Ovary (tissue), 9 donors: ENCODE measurements around the gene MEF2D. TPM values are rescaled to one million over a fixed set of nuclear protein-coding genes. Genes with fewer than 3 reads are reported as not detected.

Experiments used
- DNase-seq, 5 donors: peaks; one replicate each; pipeline ENCODE4 v3.0.0-alpha.2; 2019 to 2020
- H3K27ac ChIP-seq, 2 donors: fragments of 200-600 bp; one replicate each; pipeline versions ENCODE4 v1.5.1 to v1.8.0; 2019 to 2022
- H3K27me3 ChIP-seq: fragments of 200-600 bp; one replicate; pipeline ENCODE4 v1.8.0; 2022
- H3K36me3 ChIP-seq: fragments of 200-600 bp; sonication (generic); one replicate; pipeline ENCODE4 v1.5.1; 2019
- H3K4me1 ChIP-seq: one replicate; pipeline ENCODE4 v1.8.1; 2013; ENCODE audit warnings: mild to moderate bottlenecking, moderate library complexity; ENCODE audit not compliant: insufficient read depth
- H3K4me3 ChIP-seq: fragments of 200-600 bp; sonication (generic); one replicate; pipeline ENCODE4 v1.5.1; 2017
- H3K9me3 ChIP-seq, 2 donors: fragments of 200-600 bp in 1 of 2; sonication (generic) in 1 of 2; one replicate each; pipeline versions ENCODE4 v1.5.1 to v1.8.1; 2013 to 2019; ENCODE audit warnings: mild to moderate bottlenecking in 1 of 2, moderate library complexity in 1 of 2
- CTCF ChIP-seq, 3 donors: fragments of 450-650 bp in 2 of 3; fragments of 200-600 bp in 1 of 3; IDR thresholded peaks; one replicate each; pipeline versions ENCODE4 v1.5.1 to v1.8.0; 2016 to 2022; ENCODE audit warnings: antibody characterized with exemption in 3 of 3, mild to moderate bottlenecking in 1 of 3
- EP300 ChIP-seq: sonication (generic); formaldehyde crosslinking; IDR thresholded peaks from one replicate; pipeline ENCODE4 v1.6.1; 2017; ENCODE audit warnings: antibody characterized with exemption
- POLR2A ChIP-seq: fragments of 450-650 bp; IDR thresholded peaks from one replicate; pipeline ENCODE4 v1.6.1; 2017; ENCODE audit warnings: antibody characterized with exemption, mild to moderate bottlenecking, moderate library complexity
- WGBS, 3 donors: extraction: QIAGEN DNeasy Blood & Tissue Kit in 1 of 3; methylation state at CpG; one replicate each; pipeline versions ENCODE4 v1.1.5 to v1.1.7; 2013 to 2017; 5-methylcytosine and 5-hydroxymethylcytosine counted together
- intact Hi-C, 4 donors: fragments of 100-400 bp; cut with DNase I; formaldehyde crosslinking; loops; one replicate each; pipeline versions ENCODE4 v1.11.0 to v1.15.1; 2022 to 2023
- polyA plus RNA-seq, 2 donors: library from polyadenylated mRNA; stranded (reverse); fragments of 200-250 nt in 1 of 2; fragments of 350-450 nt in 1 of 2; fragmentation: Illumina TruSeq in 1 of 2; extraction: RNeasy Lipid Tissue Mini Kit (QIAGEN cat#74804) in 1 of 2; gene quantifications; one replicate each; pipeline ENCODE4 v1.2.3, GENCODE V29; 2013 to 2014
- total RNA-seq, 7 donors: library from RNA; depleted of rRNA in 2 of 7; stranded (reverse); fragments of >200 nt in 2 of 7; fragmentation: NEBNext Ultra II Directional in 3 of 7; extraction: Animal tissue kit (Norgen Biotek cat#: 25700) in 3 of 7; gene quantifications; one replicate each; pipeline versions ENCODE4 v1.1.0 to v1.2.4, GENCODE V29; 2016 to 2023
- donor health status: DM: no; HTN: no; CAD: no; lungs with moderate emphysema.
- donor health status: DM: no; HTN: no; CAD: no.
- donor health status: Bipolar disorder and iron deficiency.
- donor health status: DM: yes; HTN: yes; CAD: no.
- donor health status: DM: no; HTN: no; CAD: no.
- donor health status: DM: yes; HTN: yes; CAD: no.

MEF2D gene
- total and polyA plus RNA-seq, 9 donors = 30.0 to 96.6 (median 57.6) TPM

DNA sequence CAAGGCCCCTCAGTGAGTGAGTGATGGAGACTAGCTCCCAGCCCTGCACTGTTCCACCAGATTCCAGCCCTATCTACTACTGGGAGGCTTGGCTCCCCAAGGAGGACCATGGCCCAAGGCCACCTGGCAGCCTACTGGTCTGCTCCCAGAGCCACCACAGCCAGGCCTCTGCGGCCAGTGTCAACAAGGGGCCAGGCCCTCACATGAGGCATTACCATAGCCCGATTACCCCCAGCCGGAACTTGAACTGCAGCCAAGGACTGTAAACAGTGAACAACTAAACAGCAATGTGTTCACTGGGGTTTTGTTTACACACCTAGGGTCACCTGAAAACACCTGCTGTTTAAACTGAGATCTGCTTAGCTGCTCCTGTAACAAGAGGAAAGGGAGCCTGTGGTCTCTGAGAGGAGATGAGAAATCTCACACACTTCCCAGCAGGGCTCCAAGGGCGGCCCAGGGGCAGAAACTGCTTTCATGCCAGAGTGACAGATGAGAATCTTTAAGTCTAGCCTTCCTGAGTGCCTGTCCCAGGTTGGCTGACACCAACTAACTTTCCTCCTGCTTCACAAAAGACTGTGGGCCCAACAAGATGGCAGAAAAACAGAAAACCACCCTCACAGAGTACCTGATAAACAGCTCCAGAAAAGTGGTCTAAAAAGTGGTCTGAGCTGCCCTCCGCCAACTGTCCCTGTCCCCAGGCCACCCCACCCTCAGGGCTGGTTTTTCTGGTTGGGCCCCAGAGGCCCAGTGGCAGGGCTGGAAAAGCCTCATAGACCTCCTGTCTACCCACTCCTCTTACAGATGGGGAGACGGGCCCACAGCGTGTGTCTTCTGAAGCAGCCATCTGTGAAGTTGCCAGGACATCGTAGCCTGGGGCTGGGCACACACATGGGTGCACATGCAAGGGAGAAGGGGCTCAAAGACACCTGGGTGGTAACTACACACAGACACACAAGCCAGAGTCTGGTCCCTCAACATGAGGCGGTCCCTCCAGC lies 28.8 kb downstream of the MEF2D start:
- TF ChIP-seq CTCF (IDR thresholded peaks at IDR 0.05) = no peak
- no peaks in the 10 kb centered on the region for H3K27me3 ChIP-seq
- peak in 4 of 5 donors; percentile 50 to 75 (median 60) for DNase-seq
- intact Hi-C loops = no loop called here
- H3K4me1 ChIP-seq = peaks cover 10% of the 10 kb centered on the region
- 62 to 66% (median 63%) methylated on average over 9 of the region's 9 CpGs for WGBS, 3 donors
- no peak overlapping the region for H3K4me3 ChIP-seq
- peak overlapping the region in 1 of 2 donors; percentile 41 for H3K27ac ChIP-seq
- no peaks in the 10 kb centered on the region for H3K9me3 ChIP-seq
- H3K36me3 ChIP-seq = no peaks in the 10 kb centered on the region

DNA sequence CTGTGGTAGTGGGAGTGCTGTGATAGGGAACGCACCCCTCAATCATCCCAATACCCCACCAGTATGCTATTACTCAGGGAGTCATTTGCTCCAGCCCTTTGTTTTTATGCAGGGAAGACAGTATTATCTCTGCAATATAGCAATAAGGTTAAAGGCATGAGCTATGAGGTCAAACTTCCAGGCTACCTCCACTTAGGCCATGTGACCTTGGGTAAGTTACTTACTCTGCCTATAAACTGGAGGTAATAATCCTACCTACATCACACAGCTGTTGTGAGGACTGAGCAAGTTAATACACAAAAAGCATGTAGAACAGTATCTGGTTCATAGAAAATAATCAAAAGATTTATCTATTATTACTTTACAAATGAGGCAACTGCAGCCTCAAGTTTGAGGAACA lies 30.1 kb downstream of the MEF2D start:
- no peak overlapping the region for H3K27ac ChIP-seq
- H3K36me3 ChIP-seq = no peaks in the 10 kb centered on the region
- intact Hi-C loops = no loop called here
- DNase-seq = no peak
- H3K4me3 ChIP-seq = no peak overlapping the region
- H3K4me1 ChIP-seq = peaks cover 11% of the 10 kb centered on the region
- no peaks in the 10 kb centered on the region for H3K9me3 ChIP-seq
- no peaks in the 10 kb centered on the region for H3K27me3 ChIP-seq
- 96 to 98% (median 97%) methylated on average over 1 of the region's 1 CpG for WGBS, 3 donors
- TF ChIP-seq POLR2A (no peak), EP300 (no peak), CTCF (IDR thresholded peaks at IDR 0.05) (no peak)

- H3K4me3 ChIP-seq = no peak overlapping the region
- TF ChIP-seq POLR2A (no peak), EP300 (no peak), CTCF (IDR thresholded peaks at IDR 0.05) (no peak)
- WGBS, 3 donors = 74 to 87% (median 82%) methylated on average over 6 of the region's 6 CpGs
- H3K27me3 ChIP-seq = no peaks in the 10 kb centered on the region
- H3K9me3 ChIP-seq = no peaks in the 10 kb centered on the region
- peak in 2 of 5 donors; percentile 11 to 27 for DNase-seq
- intact Hi-C loops = no loop called here
- peak overlapping the region in 1 of 2 donors; percentile 48 for H3K27ac ChIP-seq
- peaks cover 21% of the 10 kb centered on the region for H3K4me1 ChIP-seq
- no peaks in the 10 kb centered on the region for H3K36me3 ChIP-seq
These were observed 31.8 kb downstream of the MEF2D start for GRCh38 chr1:156468693-156469345.

GRCh38 chr1:156467906-156468305 lies 32.7 kb downstream of the MEF2D start:
- H3K4me3 ChIP-seq = no peak overlapping the region
- H3K36me3 ChIP-seq = no peaks in the 10 kb centered on the region
- no peaks in the 10 kb centered on the region for H3K9me3 ChIP-seq
- DNase-seq = peak in 1 of 5 donors; percentile 19
- H3K27ac ChIP-seq = no peak overlapping the region
- WGBS, 3 donors = 83 to 84% (median 83%) methylated on average over 18 of the region's 18 CpGs
- intact Hi-C loops = no loop called here
- TF ChIP-seq EP300 = no peak
- TF ChIP-seq CTCF (IDR thresholded peaks at IDR 0.05) = no peak
- no peak for TF ChIP-seq POLR2A
- H3K27me3 ChIP-seq = no peaks in the 10 kb centered on the region
- H3K4me1 ChIP-seq = peaks cover 22% of the 10 kb centered on the region
